Stromal cell of bone marrow (primary cell): ENCODE results near the gene ATP2B3.

ENCODE experiments used
- DNase-seq: peaks from one replicate; pipeline ENCODE4 v3.0.0-alpha.2; 2012; ENCODE audit warnings: low read depth

The ATP2B3 gene

GRCh38 chrX:153490217-153490930 is 27.1 kb upstream of the ATP2B3 start:
- no peak for DNase-seq

- no peak for DNase-seq
These were observed 26.0 kb upstream of the ATP2B3 start for GRCh38 chrX:153491351-153491914.

- no peak for DNase-seq
These were observed 25.5 kb upstream of the ATP2B3 start for GRCh38 chrX:153491918-153492317.

- DNase-seq: no peak
These were observed 24.9 kb upstream of the ATP2B3 start for GRCh38 chrX:153492543-153492942.

- no peak for DNase-seq
These were observed 24.4 kb upstream of the ATP2B3 start for GRCh38 chrX:153493085-153493484.

GRCh38 chrX:153494061-153494460 is 23.4 kb upstream of the ATP2B3 start:
- DNase-seq: no peak

GRCh38 chrX:153494541-153495361 is 22.7 kb upstream of the ATP2B3 start, which contains the start of gene BGN:
TSS of gene BGN (plus strand) at chrX:153494980. CDS start at chrX:153504632, 9,652 bp downstream.
- DNase-seq: no peak

GRCh38 chrX:153495362-153495751 is 22.1 kb upstream of the ATP2B3 start:
- DNase-seq: no peak

GRCh38 chrX:153495903-153496589 is 21.4 kb upstream of the ATP2B3 start:
- no peak for DNase-seq

- DNase-seq: no peak
These were observed 20.9 kb upstream of the ATP2B3 start for GRCh38 chrX:153496590-153496959.

GRCh38 chrX:153498453-153498852 is 19.0 kb upstream of the ATP2B3 start:
- DNase-seq: no peak

- DNase-seq: no peak
These were observed 18.1 kb upstream of the ATP2B3 start for GRCh38 chrX:153499341-153499740.

- DNase-seq: no peak
These were observed 17.6 kb upstream of the ATP2B3 start for GRCh38 chrX:153499876-153500275.

- DNase-seq: no peak
These were observed 16.7 kb upstream of the ATP2B3 start for GRCh38 chrX:153500676-153501280.

- no peak for DNase-seq
These were observed 15.9 kb upstream of the ATP2B3 start for GRCh38 chrX:153501530-153501929.

- no peak for DNase-seq
These were observed 15.3 kb upstream of the ATP2B3 start for GRCh38 chrX:153502131-153502530.

- no peak for DNase-seq
These were observed 14.6 kb upstream of the ATP2B3 start for GRCh38 chrX:153502796-153503195.

- DNase-seq: no peak
These were observed 12.9 kb upstream of the ATP2B3 start for GRCh38 chrX:153504445-153505016.

GRCh38 chrX:153505361-153505760 is 12.1 kb upstream of the ATP2B3 start:
- no peak for DNase-seq

- DNase-seq: no peak
These were observed 9.8 kb upstream of the ATP2B3 start for GRCh38 chrX:153507484-153508178.

GRCh38 chrX:153509592-153509991 is 7.8 kb upstream of the ATP2B3 start:
- no peak for DNase-seq
